Pons (tissue), 1 donor: ENCODE results near the gene AHNAK.
"Not testable (repeated sequence)": the region's sequence is repeated elsewhere in the genome, so short reads cannot be mapped to it uniquely, and the experiment has no call there.

Experiments
- DNase-seq: peaks from one replicate; pipeline ENCODE4 v3.0.0-alpha.2; 2016; ENCODE audit warnings: low spot score

Gene AHNAK, protein sequence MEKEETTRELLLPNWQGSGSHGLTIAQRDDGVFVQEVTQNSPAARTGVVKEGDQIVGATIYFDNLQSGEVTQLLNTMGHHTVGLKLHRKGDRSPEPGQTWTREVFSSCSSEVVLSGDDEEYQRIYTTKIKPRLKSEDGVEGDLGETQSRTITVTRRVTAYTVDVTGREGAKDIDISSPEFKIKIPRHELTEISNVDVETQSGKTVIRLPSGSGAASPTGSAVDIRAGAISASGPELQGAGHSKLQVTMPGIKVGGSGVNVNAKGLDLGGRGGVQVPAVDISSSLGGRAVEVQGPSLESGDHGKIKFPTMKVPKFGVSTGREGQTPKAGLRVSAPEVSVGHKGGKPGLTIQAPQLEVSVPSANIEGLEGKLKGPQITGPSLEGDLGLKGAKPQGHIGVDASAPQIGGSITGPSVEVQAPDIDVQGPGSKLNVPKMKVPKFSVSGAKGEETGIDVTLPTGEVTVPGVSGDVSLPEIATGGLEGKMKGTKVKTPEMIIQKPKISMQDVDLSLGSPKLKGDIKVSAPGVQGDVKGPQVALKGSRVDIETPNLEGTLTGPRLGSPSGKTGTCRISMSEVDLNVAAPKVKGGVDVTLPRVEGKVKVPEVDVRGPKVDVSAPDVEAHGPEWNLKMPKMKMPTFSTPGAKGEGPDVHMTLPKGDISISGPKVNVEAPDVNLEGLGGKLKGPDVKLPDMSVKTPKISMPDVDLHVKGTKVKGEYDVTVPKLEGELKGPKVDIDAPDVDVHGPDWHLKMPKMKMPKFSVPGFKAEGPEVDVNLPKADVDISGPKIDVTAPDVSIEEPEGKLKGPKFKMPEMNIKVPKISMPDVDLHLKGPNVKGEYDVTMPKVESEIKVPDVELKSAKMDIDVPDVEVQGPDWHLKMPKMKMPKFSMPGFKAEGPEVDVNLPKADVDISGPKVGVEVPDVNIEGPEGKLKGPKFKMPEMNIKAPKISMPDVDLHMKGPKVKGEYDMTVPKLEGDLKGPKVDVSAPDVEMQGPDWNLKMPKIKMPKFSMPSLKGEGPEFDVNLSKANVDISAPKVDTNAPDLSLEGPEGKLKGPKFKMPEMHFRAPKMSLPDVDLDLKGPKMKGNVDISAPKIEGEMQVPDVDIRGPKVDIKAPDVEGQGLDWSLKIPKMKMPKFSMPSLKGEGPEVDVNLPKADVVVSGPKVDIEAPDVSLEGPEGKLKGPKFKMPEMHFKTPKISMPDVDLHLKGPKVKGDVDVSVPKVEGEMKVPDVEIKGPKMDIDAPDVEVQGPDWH (N-terminal part only)

DNA sequence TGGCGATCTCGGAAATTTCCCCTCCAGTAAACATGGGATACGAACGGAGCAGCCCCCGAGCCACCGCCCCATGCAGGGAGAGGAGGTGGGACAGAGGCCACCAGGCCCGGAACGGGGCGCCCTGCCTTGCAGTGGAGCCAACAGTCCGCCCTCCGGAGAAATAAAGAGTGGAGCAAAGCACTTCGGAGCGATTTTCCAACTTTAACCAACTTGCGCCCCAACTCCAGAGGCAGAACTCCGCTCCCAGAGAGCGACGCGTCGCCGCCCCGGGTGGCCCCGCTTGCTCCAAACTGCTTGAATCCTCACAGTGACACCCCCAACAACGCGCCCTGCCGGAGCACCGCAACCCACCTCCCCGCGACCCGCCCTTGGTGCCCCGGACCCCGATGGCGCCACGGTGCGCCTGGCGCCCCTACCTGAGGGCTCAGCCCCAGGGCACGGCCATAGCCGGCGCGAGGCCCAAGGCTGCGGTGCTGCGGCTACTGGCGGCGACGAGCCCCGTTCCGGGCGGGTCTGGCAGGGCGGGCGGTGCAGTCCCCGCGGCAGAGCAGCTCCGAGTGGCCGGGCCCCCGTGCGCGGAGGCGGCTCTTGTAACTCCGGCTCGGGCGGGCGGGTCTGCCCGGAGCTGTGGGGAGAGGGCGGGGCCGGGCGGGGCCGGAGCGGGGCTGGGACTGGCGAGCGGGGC, at the start of gene AHNAK:
Gene AHNAK (minus strand): TSS at position 563 of the 685 bp plus-strand sequence. CDS start 10,708 bp downstream, outside the sequence.
- no peak for DNase-seq

DNA sequence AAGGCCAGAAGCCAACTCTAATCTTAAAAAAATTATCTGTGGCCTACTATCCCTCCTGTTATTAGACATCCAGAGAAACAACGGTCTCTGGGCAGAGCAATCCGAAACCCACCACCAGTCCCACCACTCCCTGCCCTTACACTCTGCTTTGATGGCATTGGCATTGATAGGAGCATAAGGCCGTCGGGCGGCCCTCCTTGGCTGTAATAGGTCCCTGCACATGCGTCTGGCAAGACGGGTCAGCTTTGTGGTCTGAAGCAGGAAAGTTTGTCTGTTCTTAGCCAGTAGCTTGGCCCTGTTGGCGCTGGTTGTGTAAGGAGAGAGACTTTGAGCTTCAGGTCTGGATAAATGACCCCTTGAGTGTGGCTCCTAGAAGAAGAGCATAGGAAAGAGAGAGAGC, 48.5 kb upstream of the AHNAK start:
- no peak for DNase-seq

DNA sequence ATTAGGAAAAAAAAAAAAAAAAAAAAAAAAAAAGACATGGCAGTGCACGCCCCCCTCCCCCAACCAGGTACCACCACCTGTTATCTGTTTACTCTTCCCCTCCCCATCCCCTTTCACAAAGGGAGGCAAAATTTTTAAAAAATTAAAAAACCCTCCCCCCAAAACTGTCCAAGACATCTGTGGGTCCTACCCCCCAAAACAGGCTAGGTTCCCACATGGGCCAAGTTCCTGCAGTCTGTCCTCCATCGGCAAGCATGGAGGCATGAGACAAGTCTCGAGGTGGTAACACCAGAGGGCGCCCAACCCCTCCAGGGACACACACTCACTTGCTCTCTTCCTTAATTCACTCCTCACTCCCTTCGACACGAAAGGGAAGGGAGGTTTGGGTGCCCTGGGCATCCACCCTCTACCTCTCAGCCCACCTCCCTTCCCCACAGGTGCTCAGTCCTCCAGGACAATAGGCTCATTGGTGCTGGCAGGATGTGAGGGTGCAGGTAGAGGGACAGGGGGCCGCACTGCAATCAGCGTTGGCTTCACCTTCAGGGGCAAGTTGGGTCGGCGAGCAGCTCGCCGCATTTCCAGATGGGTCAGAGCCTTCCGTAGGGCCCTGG, 46.9 kb upstream of the AHNAK start:
- DNase-seq: peak; percentile 86

DNA sequence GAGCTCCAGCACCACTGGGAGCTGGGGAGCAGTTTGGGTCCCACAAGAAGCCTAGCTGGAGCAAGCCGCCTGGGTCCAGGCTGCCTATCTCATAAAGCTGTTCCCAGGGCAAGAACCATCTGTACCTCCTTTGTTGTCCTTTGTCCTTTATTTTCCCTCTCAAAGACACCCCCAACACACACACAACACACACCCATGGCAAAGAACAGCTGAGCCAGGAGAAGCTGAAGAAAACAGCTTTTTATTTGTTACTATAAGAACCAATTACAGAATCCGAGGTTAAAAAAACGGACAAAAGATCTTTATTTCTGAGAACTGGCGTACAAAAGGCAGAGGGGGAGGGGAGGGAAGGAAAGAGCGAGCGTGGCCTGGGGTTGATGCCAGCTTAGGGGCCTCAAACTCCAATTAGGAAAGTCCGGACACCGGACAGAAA, 46.4 kb upstream of the AHNAK start:
- peak; percentile 92 for DNase-seq

DNA sequence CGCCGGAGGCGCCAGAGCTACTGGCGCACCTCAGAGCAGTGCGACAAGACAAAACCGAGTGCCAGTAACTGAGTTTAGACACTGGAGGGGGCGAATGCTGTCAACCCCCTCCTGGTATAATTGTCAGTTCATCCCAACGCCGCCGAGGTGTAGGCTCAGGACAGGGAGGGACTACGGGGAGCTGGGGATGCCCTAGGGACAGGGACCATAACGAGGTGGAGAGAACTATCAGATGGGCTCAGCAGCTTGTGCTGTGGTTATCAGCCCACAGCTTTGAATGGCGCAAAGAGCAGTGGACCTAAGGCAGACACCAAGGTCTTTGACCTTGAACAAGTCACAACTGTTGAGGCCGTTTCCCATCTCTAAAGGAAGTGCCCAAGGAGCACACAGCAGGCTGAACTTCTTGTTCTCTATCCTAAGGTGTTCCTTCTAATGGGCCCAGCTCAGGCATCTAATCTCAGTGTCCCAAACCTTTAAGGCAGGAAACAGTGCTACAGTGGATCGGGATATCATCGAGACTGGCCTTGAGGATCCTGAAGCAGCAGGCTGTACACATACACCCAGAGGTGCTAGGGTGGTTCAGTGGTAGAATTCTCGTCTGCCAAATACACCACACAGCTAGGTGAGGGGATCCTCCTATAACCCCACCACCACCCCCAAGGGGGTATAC, 45.7 kb upstream of the AHNAK start:
- peak; percentile 59 for DNase-seq

DNA sequence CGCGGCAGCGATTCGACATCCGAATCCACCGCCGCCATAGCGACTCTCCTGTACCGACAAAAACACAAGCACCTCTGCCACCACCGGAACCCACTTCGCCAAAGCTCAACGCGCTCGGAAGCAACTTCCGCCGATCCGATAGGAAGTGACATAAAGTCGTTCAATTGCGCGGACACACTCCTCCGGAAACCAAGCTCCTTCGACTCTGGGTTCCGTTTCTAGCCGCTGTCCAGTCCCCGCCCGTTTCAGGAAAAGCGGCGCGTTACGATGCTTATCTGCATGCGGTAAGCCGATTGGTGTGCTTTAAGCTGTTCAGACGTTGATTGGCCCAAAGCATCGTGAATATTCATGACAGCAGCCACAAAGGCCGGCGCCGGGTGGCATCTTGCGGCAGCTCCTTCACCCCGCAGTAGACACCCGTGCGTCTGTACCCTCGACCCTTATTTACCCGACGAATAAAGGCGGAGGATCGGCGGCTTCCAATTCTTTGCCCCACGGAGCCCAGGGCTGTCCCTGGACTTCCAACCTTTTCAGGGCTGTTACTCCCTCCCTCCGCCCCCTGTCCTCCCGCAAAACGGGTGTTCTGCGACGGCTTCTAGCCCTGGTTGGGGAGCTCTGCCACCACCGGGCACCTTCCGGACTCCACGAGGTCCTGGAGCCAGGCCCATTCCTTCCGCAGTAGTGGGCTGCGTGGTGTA, 45.0 kb upstream of the AHNAK start, which contains the start of gene TUT1:
Gene TUT1 (minus strand): TSS at position 76 of the 698 bp plus-strand sequence. CDS start 38 bp downstream, at position 38.
- peak; percentile 100 for DNase-seq

DNA sequence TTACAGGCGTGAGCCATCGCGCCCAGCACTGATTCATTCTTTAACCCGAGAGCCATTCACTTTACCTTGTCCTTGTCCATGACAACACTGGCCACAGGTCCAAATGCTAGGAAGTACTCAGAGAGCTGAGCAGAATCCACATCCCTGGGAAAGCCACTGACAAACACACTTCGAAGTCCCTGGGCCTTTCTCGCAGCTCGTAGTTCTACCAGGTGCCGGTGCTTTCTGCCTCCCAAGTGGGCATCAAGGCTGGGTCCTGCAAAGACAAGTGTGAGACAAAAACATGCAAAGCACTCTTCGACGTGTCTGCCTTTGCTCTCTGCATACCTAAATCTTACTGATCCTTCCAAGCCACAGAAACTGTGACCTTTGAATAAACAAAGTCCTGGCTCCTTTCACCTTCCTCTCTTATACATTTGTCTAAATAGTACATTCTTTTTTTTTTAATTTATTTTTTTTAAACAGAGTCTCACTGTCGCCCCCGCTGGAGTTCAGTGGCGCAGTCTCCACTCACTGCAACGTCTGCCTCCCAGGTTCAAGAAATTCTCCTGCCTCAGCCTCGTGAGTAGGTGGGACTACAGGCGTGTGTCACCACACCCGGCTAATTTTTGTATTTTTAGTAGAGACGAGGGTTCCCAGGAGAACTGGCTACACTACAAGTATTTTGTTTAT, 42.5 kb upstream of the AHNAK start:
- DNase-seq: no peak

DNA sequence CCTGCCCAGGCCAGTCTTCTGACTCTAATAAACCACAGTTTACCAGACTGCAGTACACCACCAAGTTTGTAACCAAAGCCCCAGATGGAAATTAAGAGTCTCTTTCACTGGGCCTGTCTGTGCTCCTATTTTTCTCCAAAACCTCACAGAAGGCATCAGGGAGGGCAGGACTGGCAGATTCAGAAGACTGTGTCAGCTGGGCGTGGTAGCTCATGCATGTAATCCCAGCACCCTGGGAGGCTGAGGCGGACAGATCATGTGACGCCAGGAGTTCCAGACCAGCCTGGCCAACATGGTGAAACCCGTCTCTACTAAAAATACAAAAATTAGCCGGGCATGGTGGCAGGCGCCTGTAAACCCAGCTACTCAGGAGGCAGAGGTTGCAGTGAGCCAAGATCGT, 38.8 kb upstream of the AHNAK start:
- not testable (repeated sequence) for DNase-seq

DNA sequence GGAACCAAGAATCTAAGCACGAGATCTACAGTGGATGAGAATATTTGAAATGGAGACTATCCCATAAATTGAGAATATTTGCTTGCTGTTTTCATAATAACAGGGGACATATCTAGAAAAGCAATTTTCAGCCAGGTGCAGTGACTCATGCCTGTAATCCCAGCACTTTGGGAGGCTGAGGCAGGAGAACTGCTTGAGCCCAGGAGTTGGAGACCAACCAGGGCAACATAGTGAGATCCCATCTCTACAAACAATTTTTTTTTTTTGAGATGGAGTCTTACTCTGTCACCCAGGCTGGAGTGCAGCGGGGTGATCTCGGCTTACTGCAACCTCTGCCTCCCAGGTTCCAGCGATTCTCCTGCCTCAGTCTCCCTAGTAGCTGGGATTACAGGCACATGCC, 35.1 kb upstream of the AHNAK start:
- DNase-seq: not testable (repeated sequence)

DNA sequence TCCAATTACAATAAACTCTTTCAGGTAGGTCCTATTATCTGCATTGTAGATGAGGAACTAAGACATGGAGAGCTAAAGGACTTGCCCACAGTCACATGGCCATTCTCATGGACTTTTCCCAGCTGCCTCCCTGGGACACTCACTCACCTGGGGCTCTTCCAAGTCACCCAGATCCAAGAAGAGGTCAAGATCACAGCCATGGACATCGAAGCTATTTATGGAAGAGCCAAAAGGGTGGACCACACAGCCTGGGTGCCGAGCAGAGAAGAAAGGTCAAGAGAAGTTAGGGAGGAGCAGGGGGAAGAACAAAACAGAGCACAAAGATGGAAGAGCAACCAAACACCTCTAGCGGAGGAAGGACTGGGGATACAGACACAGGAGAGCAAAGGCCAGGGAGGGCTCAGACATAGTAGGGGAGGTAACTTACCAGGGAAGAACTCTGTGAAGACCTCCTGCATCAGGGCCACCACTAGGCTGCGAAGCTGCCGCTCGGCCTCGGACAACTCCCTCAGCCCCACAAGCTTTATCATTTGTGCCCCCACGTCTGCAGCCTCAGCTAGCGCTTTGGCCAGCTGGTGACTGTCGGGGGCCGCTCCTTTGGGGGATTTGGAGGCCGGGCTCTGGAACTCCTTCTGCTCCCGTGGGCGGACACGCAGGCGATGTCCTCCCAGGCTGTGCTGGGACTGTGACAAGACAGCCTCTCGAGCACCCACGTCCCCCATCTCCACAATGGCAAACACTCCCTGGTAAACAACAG, 34.5 kb upstream of the AHNAK start:
- no peak for DNase-seq

DNA sequence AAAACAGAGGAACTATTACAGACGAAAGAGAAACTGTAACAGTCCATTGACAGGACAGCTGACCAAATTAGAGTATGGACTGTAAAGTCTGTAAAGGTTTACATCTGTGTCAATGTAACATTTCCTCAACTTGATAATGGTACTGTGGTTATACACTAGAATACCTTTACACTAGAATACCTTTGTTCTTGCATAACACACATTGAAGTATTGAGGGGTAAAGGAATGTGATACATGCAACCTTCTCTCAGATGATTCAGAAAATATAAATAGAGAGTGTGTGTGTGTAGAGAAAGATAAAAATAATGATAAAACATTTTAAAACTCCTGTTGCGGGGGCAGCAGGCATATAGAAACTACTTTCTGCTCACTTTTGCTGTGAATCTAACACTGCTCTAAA, 32.6 kb upstream of the AHNAK start:
- no peak for DNase-seq

DNA sequence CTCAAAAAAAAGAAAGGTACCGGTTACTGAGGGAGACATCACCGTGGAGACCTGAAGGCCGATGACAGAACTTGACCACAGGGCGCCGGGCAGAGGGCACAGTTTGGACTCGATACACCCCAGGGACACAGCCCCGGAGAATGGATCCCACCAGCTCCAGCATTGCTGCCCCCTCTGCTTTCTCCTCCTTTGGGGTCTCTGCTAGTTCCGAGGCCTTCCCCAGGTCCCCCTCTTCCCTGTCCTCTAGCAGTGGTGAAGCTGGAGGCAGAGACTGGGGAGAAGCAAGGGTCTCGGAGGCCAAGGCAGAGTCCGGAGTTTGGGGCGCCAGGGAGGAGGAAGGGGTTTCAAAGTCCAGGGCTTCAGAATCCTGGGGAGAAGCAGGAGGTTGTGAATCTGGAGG, 31.9 kb upstream of the AHNAK start:
- no peak for DNase-seq

DNA sequence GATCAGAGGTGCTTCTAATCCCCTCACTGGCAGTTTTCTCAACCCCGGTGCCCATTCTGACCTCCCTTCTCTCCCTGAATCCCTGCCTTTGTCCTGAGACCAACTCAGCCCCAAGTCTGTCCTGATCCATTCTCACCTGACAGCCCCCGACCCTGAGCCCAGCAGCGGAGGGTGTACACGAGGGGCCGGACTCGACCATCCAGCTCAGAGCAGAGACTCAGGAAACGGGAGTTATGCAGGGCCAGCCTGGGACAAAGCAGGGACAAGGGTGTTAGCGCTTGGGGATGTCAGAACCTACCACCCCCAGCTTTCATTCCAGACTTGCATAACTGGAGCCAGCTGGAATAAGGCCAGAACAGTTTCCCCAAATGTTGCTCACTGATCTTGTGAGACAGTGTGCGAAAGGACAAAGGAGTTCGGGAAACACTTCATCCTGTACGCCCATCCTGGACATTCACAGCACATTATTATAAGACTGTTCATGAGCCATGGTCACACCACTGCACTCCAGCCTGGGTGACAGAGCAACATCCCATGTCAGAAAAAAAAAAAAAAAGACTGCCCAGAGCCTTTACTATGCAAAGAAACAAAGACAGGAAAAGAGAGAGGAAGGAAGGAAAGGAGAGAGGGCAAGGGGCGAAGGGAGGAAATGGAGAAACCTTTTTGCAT, 30.6 kb upstream of the AHNAK start:
- no peak for DNase-seq

DNA sequence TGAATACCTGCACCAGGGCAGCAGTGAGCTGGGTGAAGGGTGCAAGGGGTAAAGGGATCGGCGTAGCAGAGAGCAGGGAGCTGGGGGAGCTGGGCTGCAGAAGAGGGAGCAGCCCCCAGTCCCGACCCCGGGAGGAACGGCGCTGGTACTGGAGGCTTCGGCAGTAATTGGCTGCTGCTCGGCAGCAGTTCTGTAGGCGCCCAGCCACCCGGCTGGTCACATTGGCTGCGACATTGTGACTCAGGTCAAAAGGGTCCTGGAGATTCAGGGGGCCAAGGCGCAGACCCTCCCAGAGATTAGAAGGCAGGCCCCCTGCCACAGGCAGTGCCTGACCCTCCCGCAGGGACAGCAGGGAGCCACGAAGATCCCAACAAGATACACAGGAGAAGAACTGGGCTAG, 29.2 kb upstream of the AHNAK start:
- no peak for DNase-seq

DNA sequence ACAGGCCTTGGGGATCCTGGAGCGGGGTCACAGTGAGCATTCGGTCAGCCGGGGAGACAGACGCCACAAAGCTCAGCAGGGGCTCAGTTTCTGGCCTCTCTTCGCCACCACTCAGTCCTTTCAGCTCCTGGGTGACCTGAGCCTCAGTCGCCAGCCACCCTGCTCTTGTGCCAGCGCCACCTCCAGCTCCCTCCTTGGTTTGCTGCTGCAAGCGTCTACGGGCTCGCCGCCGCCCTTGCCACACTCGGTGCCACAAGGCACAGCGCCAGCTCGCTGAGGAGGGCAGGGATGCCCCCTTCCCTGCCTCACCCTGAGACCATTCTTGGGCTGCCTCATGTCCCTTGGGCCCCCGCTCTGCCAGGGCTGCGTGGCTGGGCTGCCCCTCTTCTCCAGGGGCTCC, 28.6 kb upstream of the AHNAK start:
- no peak for DNase-seq

DNA sequence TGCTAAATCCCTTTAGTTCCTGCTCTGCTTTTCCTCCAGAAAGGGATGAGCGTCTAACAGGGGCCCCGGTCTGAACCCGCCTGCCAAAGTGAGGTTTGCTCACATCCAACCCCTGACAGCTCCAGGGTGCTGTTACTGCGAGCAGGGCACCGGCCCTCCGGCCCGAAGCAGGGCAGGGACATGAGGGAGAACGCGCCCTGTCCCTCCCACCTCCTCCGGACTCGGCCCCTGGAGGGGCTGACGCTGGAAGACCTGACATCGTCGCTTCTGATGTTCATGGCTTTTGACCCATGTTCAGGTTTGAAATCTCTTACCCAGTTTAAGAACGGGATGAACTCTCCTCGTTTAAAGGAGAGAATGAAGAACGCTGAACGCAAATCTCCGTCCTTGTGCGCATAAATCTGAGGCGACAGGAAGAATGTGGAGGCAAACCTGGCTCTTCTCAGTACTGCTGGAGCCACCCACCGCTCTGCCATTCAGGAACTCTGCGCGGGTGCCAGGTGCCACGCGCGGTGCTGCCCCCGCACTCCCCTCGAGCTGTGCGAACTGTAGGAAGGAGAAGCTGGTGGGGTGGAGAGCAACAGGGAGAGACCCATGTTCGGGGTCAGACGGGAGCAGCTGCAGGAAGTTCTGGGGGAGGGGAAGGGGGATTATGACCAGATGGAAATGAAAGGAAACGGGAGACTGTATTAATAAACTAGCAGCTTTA, 27.9 kb upstream of the AHNAK start:
- DNase-seq: peak; percentile 38
